GM23248 (cell line): ENCODE measurements around the gene CEP112. TPM values are rescaled to one million over a fixed set of nuclear protein-coding genes. Genes with fewer than 3 reads are reported as not detected.

Experiments used
- DNase-seq: peaks from one replicate; pipeline ENCODE4 v3.0.0-alpha.2; 2015
- H2AFZ ChIP-seq: fragments of 200-600 bp; sonication (generic); 2 replicates; pipeline ENCODE4 v1.6.1; 2016; ENCODE audit warnings: antibody characterized with exemption
- H3F3A ChIP-seq: fragments of 200-600 bp; sonication (generic); 2 replicates; pipeline ENCODE4 v1.6.1; 2016; ENCODE audit warnings: mild to moderate bottlenecking, antibody characterized with exemption, mixed run types; ENCODE audit not compliant: insufficient read depth
- H3K27ac ChIP-seq: fragments of 200-600 bp; sonication (generic); 2 replicates; pipeline ENCODE4 v1.5.1; 2016; ENCODE audit warnings: mild to moderate bottlenecking
- H3K27me3 ChIP-seq: fragments of 200-600 bp; sonication (generic); replicated peaks from 2 replicates; pipeline ENCODE4 v1.6.1; 2016; ENCODE audit warnings: mild to moderate bottlenecking; ENCODE audit not compliant: insufficient read depth
- H3K36me3 ChIP-seq: fragments of 200-600 bp; sonication (generic); 2 replicates; pipeline ENCODE4 v1.6.1; 2016; ENCODE audit warnings: low read depth, mild to moderate bottlenecking
- H3K4me1 ChIP-seq: fragments of 200-600 bp; sonication (generic); 2 replicates; pipeline ENCODE4 v1.6.1; 2016; ENCODE audit warnings: mild to moderate bottlenecking; ENCODE audit not compliant: insufficient read depth
- H3K4me2 ChIP-seq: fragments of 200-600 bp; sonication (generic); one replicate; pipeline ENCODE4 v1.6.1; 2016; ENCODE audit warnings: mild to moderate bottlenecking; ENCODE audit not compliant: unreplicated experiment
- H3K4me3 ChIP-seq: fragments of 200-600 bp; sonication (generic); 2 replicates; pipeline ENCODE4 v1.5.1; 2016; ENCODE audit warnings: mild to moderate bottlenecking
- H3K79me2 ChIP-seq: fragments of 200-600 bp; sonication (generic); 2 replicates; pipeline ENCODE4 v1.6.1; 2016; ENCODE audit warnings: mild to moderate bottlenecking; ENCODE audit not compliant: insufficient read depth
- H3K9ac ChIP-seq: fragments of 200-600 bp; sonication (generic); 2 replicates; pipeline ENCODE4 v1.6.1; 2016; ENCODE audit warnings: mild to moderate bottlenecking
- H3K9me2 ChIP-seq: fragments of 200-600 bp; sonication (generic); 2 replicates; pipeline ENCODE4 v1.6.1; 2016; ENCODE audit warnings: mixed run types, mild to moderate bottlenecking, moderate library complexity; ENCODE audit not compliant: insufficient read depth
- H3K9me3 ChIP-seq: fragments of 200-600 bp; sonication (generic); one replicate; pipeline ENCODE4 v1.6.1; 2017; ENCODE audit warnings: low read depth
- H4K20me1 ChIP-seq: fragments of 200-600 bp; sonication (generic); 2 replicates; pipeline ENCODE4 v1.6.0; 2016; ENCODE audit not compliant: insufficient read depth
- EZH2 ChIP-seq: fragments of 200-600 bp; sonication (generic); IDR thresholded peaks from 2 replicates; pipeline ENCODE4 v1.6.1; 2018; ENCODE audit warnings: antibody characterized with exemption, mild to moderate bottlenecking; ENCODE audit not compliant: insufficient read depth, poor library complexity, severe bottlenecking
- EZH2phosphoT487 ChIP-seq: fragments of 200-600 bp; sonication (generic); IDR thresholded peaks from 2 replicates; pipeline ENCODE4 v1.6.1; 2018; ENCODE audit warnings: antibody characterized with exemption, moderate library complexity, mild to moderate bottlenecking, low read depth; ENCODE audit not compliant: insufficient read depth
- WGBS, 2 experiments: methylation state at CpG; one replicate each; pipeline ENCODE4 v1.1.6; 2015 to 2017; ENCODE audit warnings: low lambda C conversion rate in 2 of 2, low coverage in 1 of 2; ENCODE audit errors: missing lambda C conversion rate in 2 of 2; 5-methylcytosine and 5-hydroxymethylcytosine counted together
- in situ Hi-C: fragments of 300-500 bp; cut with MboI; formaldehyde crosslinking; loops from 2 replicates; pipeline ENCODE4 v1.15.0; 2020
- polyA plus RNA-seq: library from polyadenylated mRNA; unstranded; fragments of >200 nt; fragmentation: Nextera tagmentation; extraction: Ambion mirVana; gene quantifications from 2 replicates; pipeline ENCODE4 v1.2.1, GENCODE V29; 2016
- total RNA-seq: library from RNA; depleted of rRNA; stranded (reverse); fragments of >200 nt; shearing (Covaris generic); gene quantifications from 2 replicates; pipeline ENCODE4 v1.2.3, GENCODE V29; 2014

The CEP112 gene
- total and polyA plus RNA-seq, 2 experiments from 2014 or later, result 8.1 to 14.8 TPM

DNA sequence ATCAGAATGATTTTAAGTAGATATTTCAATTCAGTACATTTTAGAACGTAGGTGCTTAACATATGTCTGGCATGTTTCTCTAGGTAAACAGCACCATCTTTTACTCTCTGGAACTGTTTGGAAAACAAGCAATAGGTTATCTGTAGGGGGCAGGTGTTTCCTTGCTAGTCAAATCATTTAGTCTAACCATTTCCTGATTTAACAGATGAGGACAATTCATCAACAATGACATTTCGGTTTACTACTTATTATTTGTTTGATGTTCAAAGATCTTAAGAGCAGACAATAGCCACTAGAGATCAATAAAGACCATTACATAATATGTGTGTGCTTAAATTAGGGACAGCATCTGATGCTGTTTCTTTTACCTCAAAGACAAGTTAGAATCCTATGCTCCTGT is 173.1 kb downstream of the CEP112 start:
- Histone ChIP-seq H3K27me3 (no peaks in the 10 kb centered on the region), H3K4me2 (no peak overlapping the region), H3K4me3 (no peak overlapping the region), H3K9me3 (no peaks in the 10 kb centered on the region), H3K9me2 (no peaks in the 10 kb centered on the region), H3K9ac (no peak overlapping the region), H4K20me1 (no peaks in the 10 kb centered on the region), H3K36me3 (no peaks in the 10 kb centered on the region), H2AFZ (no peak overlapping the region), H3K27ac (no peak overlapping the region), H3K4me1 (no peaks in the 10 kb centered on the region), H3F3A (no peaks in the 10 kb centered on the region), H3K79me2 (no peaks in the 10 kb centered on the region)
- TF ChIP-seq EZH2phosphoT487 (no peak), EZH2 (no peak)
- 67 to 76% methylated on average over 2 of the region's 2 CpGs for WGBS, 2 experiments
- in situ Hi-C loops, result no loop called here
- no peak for DNase-seq

DNA sequence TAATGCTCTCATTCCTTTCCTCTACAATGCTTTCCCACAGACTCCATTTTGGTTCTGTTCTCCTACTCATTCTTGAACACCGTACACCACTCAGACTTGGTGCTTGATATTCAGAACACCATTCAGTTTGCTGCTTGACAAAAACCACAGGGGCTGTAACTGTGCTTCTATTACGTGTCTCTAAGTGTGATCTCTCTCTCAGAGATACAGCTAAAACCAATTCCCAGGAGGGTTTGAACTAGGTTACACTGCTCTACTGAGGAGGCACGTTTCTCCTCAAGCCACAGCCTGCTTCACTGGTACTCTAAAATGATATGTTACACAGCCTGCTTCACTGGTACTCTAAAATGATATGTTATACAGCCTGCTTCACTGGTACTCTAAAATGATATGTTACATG is 175.7 kb downstream of the CEP112 start:
- no peaks in the 10 kb centered on the region for H3K9me3 ChIP-seq
- no peak overlapping the region for H2AFZ ChIP-seq
- no peak overlapping the region for H3K27ac ChIP-seq
- no peak overlapping the region for H3K4me2 ChIP-seq
- WGBS, 2 experiments, result 62 to 66% methylated on average over 3 of the region's 3 CpGs
- no peaks in the 10 kb centered on the region for H3K9me2 ChIP-seq
- H3K36me3 ChIP-seq, result no peaks in the 10 kb centered on the region
- H4K20me1 ChIP-seq, result no peaks in the 10 kb centered on the region
- TF ChIP-seq EZH2phosphoT487 (no peak), EZH2 (no peak)
- H3K4me3 ChIP-seq, result no peak overlapping the region
- H3K79me2 ChIP-seq, result no peaks in the 10 kb centered on the region
- H3K4me1 ChIP-seq, result no peaks in the 10 kb centered on the region
- no peak for DNase-seq
- no peak overlapping the region for H3K9ac ChIP-seq
- no peaks in the 10 kb centered on the region for H3K27me3 ChIP-seq
- H3F3A ChIP-seq, result no peaks in the 10 kb centered on the region
- in situ Hi-C loops, result no loop called here

DNA sequence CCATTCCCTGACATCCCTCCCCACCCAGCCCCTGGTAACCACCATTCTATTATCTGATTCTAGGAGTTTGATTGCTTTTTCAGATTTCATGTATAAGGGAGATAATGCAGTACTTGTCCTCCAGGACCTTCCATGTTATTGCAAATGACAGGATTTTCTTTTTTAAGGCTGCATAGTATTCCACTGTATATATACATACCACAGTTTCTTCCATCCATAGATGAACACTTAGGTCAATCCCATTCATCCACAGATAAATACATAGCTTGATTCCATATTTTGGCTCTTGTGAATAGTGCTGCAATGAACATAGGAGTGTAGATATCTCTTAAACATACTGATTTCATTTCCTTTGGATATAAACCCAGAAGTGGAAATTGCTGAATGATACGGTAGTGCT is 183.3 kb downstream of the CEP112 start:
- WGBS, 2 experiments, result 52 to 53% methylated on average over 1 of the region's 1 CpG
- Histone ChIP-seq H3F3A (no peaks in the 10 kb centered on the region), H3K79me2 (no peaks in the 10 kb centered on the region), H3K27me3 (no peaks in the 10 kb centered on the region), H3K9me3 (no peaks in the 10 kb centered on the region), H3K4me1 (no peaks in the 10 kb centered on the region), H3K9me2 (no peaks in the 10 kb centered on the region), H3K27ac (no peak overlapping the region), H3K9ac (no peak overlapping the region), H4K20me1 (no peaks in the 10 kb centered on the region), H2AFZ (no peak overlapping the region), H3K4me2 (no peak overlapping the region), H3K36me3 (no peaks in the 10 kb centered on the region), H3K4me3 (no peak overlapping the region)
- in situ Hi-C loops, result no loop called here
- no peak for DNase-seq
- TF ChIP-seq EZH2 (no peak), EZH2phosphoT487 (no peak)

DNA sequence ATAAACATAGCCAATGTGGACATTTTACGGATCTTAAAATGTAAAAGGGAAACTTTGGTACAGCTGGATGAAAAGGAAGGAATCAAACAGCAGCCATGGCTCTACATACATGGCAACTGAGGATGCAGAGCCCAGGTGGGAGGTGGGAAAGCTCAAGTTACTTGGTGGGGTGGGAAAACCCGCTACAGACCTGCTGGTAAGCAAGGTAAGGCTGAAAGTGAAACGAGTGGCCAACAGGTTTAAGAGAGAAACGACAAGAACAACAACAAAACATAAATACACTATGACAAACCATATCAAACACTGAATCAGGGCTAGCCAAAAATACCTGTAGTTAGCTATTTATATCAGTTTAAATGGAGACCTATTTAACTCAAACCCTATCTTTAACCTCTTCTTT is 185.3 kb downstream of the CEP112 start:
- Histone ChIP-seq H3K4me3 (no peak overlapping the region), H4K20me1 (no peaks in the 10 kb centered on the region), H3K4me1 (no peaks in the 10 kb centered on the region), H3K9ac (no peak overlapping the region), H3K79me2 (no peaks in the 10 kb centered on the region), H3K27me3 (no peaks in the 10 kb centered on the region), H3F3A (no peaks in the 10 kb centered on the region), H3K9me2 (no peaks in the 10 kb centered on the region), H3K4me2 (no peak overlapping the region), H2AFZ (no peak overlapping the region), H3K36me3 (no peaks in the 10 kb centered on the region), H3K9me3 (no peaks in the 10 kb centered on the region), H3K27ac (no peak overlapping the region)
- DNase-seq, result no peak
- TF ChIP-seq EZH2phosphoT487 (no peak), EZH2 (no peak)
- in situ Hi-C loops, result no loop called here
- WGBS, 2 experiments, result 84 to 86% methylated on average over 4 of the region's 4 CpGs

DNA sequence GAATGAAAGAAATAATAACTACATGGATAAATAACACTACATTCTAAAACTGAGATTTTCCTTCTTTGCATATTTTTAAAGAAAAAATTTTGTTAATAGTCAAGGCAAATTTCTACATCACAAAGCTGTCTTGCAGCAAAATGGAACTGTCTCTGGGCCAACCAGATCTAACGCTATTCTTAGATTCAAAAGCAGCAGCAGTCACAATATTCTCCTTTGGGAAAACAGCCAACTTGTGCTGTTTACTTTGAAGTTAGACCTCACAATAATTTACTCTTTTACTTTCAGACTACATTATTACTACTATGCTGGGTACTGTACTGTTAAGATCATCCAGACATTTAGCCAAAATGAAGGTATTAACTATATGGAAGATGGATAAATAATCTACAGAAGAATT is 189.1 kb downstream of the CEP112 start:
- Histone ChIP-seq H3K9me3 (no peaks in the 10 kb centered on the region), H3K27ac (no peak overlapping the region), H3K4me3 (no peak overlapping the region), H3K79me2 (no peaks in the 10 kb centered on the region), H3K9ac (no peak overlapping the region), H3K4me2 (no peak overlapping the region), H3K27me3 (no peaks in the 10 kb centered on the region), H4K20me1 (no peaks in the 10 kb centered on the region), H2AFZ (no peak overlapping the region), H3K4me1 (no peaks in the 10 kb centered on the region), H3K9me2 (no peaks in the 10 kb centered on the region), H3K36me3 (no peaks in the 10 kb centered on the region), H3F3A (no peaks in the 10 kb centered on the region)
- no peak for DNase-seq
- WGBS, 2 experiments, result 44 to 63% methylated on average over 1 of the region's 1 CpG
- TF ChIP-seq EZH2phosphoT487 (no peak), EZH2 (no peak)
- in situ Hi-C loops, result no loop called here
